Small intestine (tissue), 7 donors: ENCODE results near the gene TOMM7. TPM values are rescaled to one million over a fixed set of nuclear protein-coding genes. Genes with fewer than 3 reads are reported as not detected.
"Not testable (repeated sequence)": the region's sequence is repeated elsewhere in the genome, so short reads cannot be mapped to it uniquely, and the experiment has no call there.

Source experiments
- DNase-seq, 2 donors: peaks; one replicate each; pipeline versions ENCODE4 v3.0.0 to v3.0.0-alpha.2; 2013
- FAIRE-seq: peaks from 2 replicates; lab custom pipeline; 2012; peaks lifted over from hg19 to GRCh38; lab: Jason Lieb, UNC
- H3K27ac ChIP-seq, 3 donors: one replicate each; pipeline ENCODE4 v1.5.1; 2013; ENCODE audit warnings: low read length in 2 of 3, mild to moderate bottlenecking in 2 of 3, control low read depth in 1 of 3, inconsistent platforms in 1 of 3, low read depth in 1 of 3, moderate library complexity in 1 of 3
- H3K27me3 ChIP-seq, 3 donors: one replicate each; pipeline ENCODE4 v1.6.1; 2013; ENCODE audit warnings: low read length in 3 of 3, inconsistent platforms in 1 of 3; ENCODE audit not compliant: control insufficient read depth in 3 of 3, insufficient read depth in 3 of 3
- H3K36me3 ChIP-seq, 3 donors: one replicate each; pipeline ENCODE4 v1.6.1; 2013; ENCODE audit warnings: low read length in 3 of 3, inconsistent platforms in 1 of 3, low read depth in 1 of 3, mild to moderate bottlenecking in 1 of 3, moderate library complexity in 1 of 3; ENCODE audit not compliant: control insufficient read depth in 3 of 3, insufficient read depth in 2 of 3
- H3K4me1 ChIP-seq, 3 donors: one replicate each; pipeline ENCODE4 v1.6.1; 2013; ENCODE audit warnings: low read length in 2 of 3, inconsistent platforms in 1 of 3, low read depth in 1 of 3, mild to moderate bottlenecking in 1 of 3, moderate library complexity in 1 of 3; ENCODE audit not compliant: control insufficient read depth in 3 of 3, insufficient read depth in 2 of 3
- H3K4me3 ChIP-seq, 3 donors: one replicate each; pipeline ENCODE4 v1.5.1; 2013; ENCODE audit warnings: low read length in 3 of 3, control low read depth in 1 of 3, inconsistent platforms in 1 of 3, low read depth in 1 of 3, mild to moderate bottlenecking in 1 of 3, moderate library complexity in 1 of 3
- H3K9me3 ChIP-seq, 2 donors: one replicate each; pipeline ENCODE4 v1.6.1; 2013; ENCODE audit warnings: low read depth in 1 of 2, low read length in 1 of 2; ENCODE audit not compliant: control insufficient read depth in 2 of 2, insufficient read depth in 1 of 2
- WGBS, 3 donors: extraction: QIAGEN DNeasy Blood & Tissue Kit; methylation state at CpG; one replicate each; pipeline ENCODE4 v1.1.7; 2013; 5-methylcytosine and 5-hydroxymethylcytosine counted together
- polyA plus RNA-seq, 4 donors: library from polyadenylated mRNA; stranded (reverse) in 3 of 4; unstranded in 1 of 4; fragments of 200-250 nt in 3 of 4; fragments of 120-200 nt in 1 of 4; gene quantifications; one replicate each; pipeline versions ENCODE4 v1.2.1 to v1.2.3, GENCODE V29; 2013
- donor health status: healthy with polysubstance abuse.
- donor health status: control.
- donor health status: control.
- donor health status: Bipolar disorder and iron deficiency.
- donor health status: healthy.

TOMM7 gene
- polyA plus RNA-seq, 4 donors: 270 to 556 (median 390) TPM

DNA sequence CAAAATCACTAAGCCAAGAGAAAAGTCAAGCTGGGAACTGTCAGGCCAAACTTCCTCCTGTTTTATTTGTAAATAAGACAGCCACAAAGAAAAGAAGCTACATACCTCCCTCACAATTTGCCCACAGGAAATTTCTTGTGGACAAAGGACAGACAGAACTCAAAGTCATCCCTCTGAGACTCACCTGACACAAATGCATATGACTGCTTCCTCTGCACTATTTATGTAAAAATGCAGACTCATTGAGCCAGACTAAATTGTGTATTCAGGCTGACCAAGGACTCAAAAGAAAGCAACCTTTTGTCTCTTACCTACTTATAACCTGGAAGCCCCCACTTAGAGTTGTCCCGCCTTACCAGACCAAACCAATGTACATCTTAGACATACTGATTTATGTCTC lies 11.8 kb downstream of the TOMM7 start:
- Histone ChIP-seq H3K27ac (no peak overlapping the region), H3K4me3 (no peak overlapping the region), H3K9me3 (no peaks in the 10 kb centered on the region), H3K27me3 (no peaks in the 10 kb centered on the region), H3K4me1 (no peaks in the 10 kb centered on the region), H3K36me3 (peaks cover 3 to 14% (median 10%) of the 10 kb centered on the region in 3 donors)
- no peak for DNase-seq
- WGBS, 3 donors: 95 to 100% (median 96%) methylated on average over 1 of the region's 1 CpG
- no peak for FAIRE-seq

DNA sequence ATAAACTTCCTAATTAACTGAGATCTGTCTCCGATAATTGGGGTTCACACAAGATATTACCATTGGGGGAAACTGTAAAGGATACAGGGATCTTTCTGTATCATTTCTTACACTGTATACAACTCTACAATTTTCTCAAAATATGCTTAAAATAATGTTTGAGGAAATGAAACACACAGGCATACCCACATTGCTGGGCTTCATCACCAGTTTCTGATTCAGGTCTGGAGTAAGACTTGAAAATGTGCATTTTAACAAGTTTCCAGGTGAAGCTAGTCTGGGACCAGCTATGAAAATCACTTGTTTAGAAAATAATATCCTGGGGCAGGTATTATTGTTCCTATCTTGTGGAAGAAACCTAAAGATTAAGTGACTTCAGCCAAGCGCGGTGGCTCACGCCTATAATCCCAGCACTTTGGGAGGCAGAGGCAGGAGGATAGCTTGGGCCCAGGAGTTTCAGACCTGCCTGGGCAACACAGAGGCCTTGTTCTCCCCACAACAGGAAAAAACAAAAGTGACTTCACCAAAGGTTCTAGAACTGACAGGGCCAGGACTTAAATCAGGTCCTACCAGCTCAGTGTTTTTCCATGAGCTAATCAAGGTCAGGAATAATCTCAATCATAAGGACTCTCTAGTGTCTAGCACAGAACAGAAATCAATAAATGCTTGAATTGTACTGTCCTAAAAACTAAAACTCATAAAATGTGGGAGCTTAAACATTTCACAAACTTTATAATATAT lies 12.6 kb downstream of the TOMM7 start:
- H3K4me1 ChIP-seq: no peaks in the 10 kb centered on the region
- no peak overlapping the region for H3K4me3 ChIP-seq
- 93 to 96% (median 94%) methylated on average over 4 of the region's 4 CpGs for WGBS, 3 donors
- H3K27me3 ChIP-seq: no peaks in the 10 kb centered on the region
- DNase-seq (no peak), FAIRE-seq (no peak)
- H3K36me3 ChIP-seq: peaks cover 3 to 10% (median 8%) of the 10 kb centered on the region in 3 donors
- no peak overlapping the region for H3K27ac ChIP-seq
- H3K9me3 ChIP-seq: no peaks in the 10 kb centered on the region

GRCh38 chr7:22808140-22808539 lies 14.5 kb downstream of the TOMM7 start:
- no peaks in the 10 kb centered on the region for H3K27me3 ChIP-seq
- 85 to 87% (median 87%) methylated on average over 6 of the region's 6 CpGs for WGBS, 3 donors
- H3K36me3 ChIP-seq: peaks cover 0 to 8% (median 8%) of the 10 kb centered on the region in 3 donors
- no peaks in the 10 kb centered on the region for H3K4me1 ChIP-seq
- DNase-seq: no peak
- no peaks in the 10 kb centered on the region for H3K9me3 ChIP-seq
- no peak overlapping the region for H3K4me3 ChIP-seq
- FAIRE-seq: no peak
- no peak overlapping the region for H3K27ac ChIP-seq

- Histone ChIP-seq H3K27me3 (no peaks in the 10 kb centered on the region), H3K9me3 (no peaks in the 10 kb centered on the region), H3K36me3 (peaks cover 0 to 4% (median 0%) of the 10 kb centered on the region in 3 donors), H3K4me1 (no peaks in the 10 kb centered on the region), H3K27ac (no peak overlapping the region), H3K4me3 (no peak overlapping the region)
- DNase-seq (no peak), FAIRE-seq (no peak)
- 75 to 88% (median 83%) methylated on average over 4 of the region's 4 CpGs for WGBS, 3 donors
Observed at GRCh38 chr7:22806752-22807151, 15.9 kb downstream of the TOMM7 start.

DNA sequence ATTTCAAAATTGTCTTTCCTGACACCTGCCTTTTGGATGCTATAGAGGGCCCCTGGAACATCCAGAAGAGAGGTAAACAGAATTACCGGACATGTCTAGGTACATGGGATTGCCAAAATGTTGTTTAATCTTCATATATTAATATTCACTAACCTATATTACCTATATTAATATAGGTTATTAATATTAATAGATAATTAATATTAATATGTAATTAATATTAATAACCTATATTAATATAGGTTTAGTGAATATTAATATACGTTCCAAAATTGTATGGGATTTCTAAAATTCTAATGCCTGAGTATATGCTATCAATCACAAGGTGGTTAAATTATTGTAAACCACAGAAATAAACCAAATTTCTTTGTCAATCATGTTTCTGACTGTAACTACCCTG lies 17.4 kb downstream of the TOMM7 start:
- no peaks in the 10 kb centered on the region for H3K27me3 ChIP-seq
- whole genome bisulfite sequencing, 3 donors: 90 to 91% (median 91%) methylated on average over 2 of the region's 2 CpGs
- H3K4me3 ChIP-seq: no peak overlapping the region
- H3K9me3 ChIP-seq: no peaks in the 10 kb centered on the region
- H3K36me3 ChIP-seq: no peaks in the 10 kb centered on the region
- DNase-seq: no peak
- no peak overlapping the region for H3K27ac ChIP-seq
- no peaks in the 10 kb centered on the region for H3K4me1 ChIP-seq
- no peak for FAIRE-seq

- not testable (repeated sequence) for H3K9me3 ChIP-seq, FAIRE-seq
Observed at GRCh38 chr7:22802831-22803230, 19.8 kb downstream of the TOMM7 start.

GRCh38 chr7:22802426-22802825 lies 20.2 kb downstream of the TOMM7 start:
- WGBS, 3 donors: 90 to 96% (median 92%) methylated on average over 4 of the region's 4 CpGs
- DNase-seq (no peak), FAIRE-seq (no peak)
- H3K36me3 ChIP-seq: no peaks in the 10 kb centered on the region
- no peak overlapping the region for H3K4me3 ChIP-seq
- no peaks in the 10 kb centered on the region for H3K9me3 ChIP-seq
- H3K27me3 ChIP-seq: no peaks in the 10 kb centered on the region
- H3K4me1 ChIP-seq: no peaks in the 10 kb centered on the region
- no peak overlapping the region for H3K27ac ChIP-seq

More at GRCh38 chr7:22802831-22803230, 19.8 kb downstream of the TOMM7 start:
- DNase-seq, H3K4me1 ChIP-seq, H3K27ac ChIP-seq, H3K4me3 ChIP-seq, H3K36me3 ChIP-seq, H3K27me3 ChIP-seq: not testable (repeated sequence)
- whole genome bisulfite sequencing, 3 donors: 76 to 87% (median 86%) methylated on average over 4 of the region's 4 CpGs

- H3K4me1 ChIP-seq: no peaks in the 10 kb centered on the region
- H3K4me3 ChIP-seq: no peak overlapping the region
- no peak overlapping the region for H3K27ac ChIP-seq
- no peaks in the 10 kb centered on the region for H3K27me3 ChIP-seq
- no peak for DNase-seq
- FAIRE-seq: no peak
- H3K9me3 ChIP-seq: peaks cover 0 to 4% of the 10 kb centered on the region in 2 donors
- 90 to 97% (median 92%) methylated on average over 4 of the region's 4 CpGs for WGBS, 3 donors
- no peaks in the 10 kb centered on the region for H3K36me3 ChIP-seq
Observed at GRCh38 chr7:22801912-22802311, 20.7 kb downstream of the TOMM7 start.

GRCh38 chr7:22799633-22800032 lies 23.0 kb downstream of the TOMM7 start:
- DNase-seq (no peak), FAIRE-seq (no peak)
- no peak overlapping the region for H3K4me3 ChIP-seq
- no peaks in the 10 kb centered on the region for H3K4me1 ChIP-seq
- H3K36me3 ChIP-seq: no peaks in the 10 kb centered on the region
- no peak overlapping the region for H3K27ac ChIP-seq
- H3K27me3 ChIP-seq: no peaks in the 10 kb centered on the region
- 74 to 84% (median 80%) methylated on average over 2 of the region's 2 CpGs for WGBS, 3 donors
- H3K9me3 ChIP-seq: peaks cover 0 to 14% of the 10 kb centered on the region in 2 donors
